Stimulated activated CD8-positive, alpha-beta memory T cell treated with anti-CD3 and anti-CD28 coated beads, Interleukin-2, amount 100 ng/mL, for 48 hours (primary cell): Measurements from ENCODE around the gene MAN1A1.

Source experiments
- DNase-seq, 2 donors: peaks; one replicate each; pipeline ENCODE4 v3.0.0-alpha.2; 2020; ENCODE audit warnings: low read depth in 2 of 2

MAN1A1 gene

DNA sequence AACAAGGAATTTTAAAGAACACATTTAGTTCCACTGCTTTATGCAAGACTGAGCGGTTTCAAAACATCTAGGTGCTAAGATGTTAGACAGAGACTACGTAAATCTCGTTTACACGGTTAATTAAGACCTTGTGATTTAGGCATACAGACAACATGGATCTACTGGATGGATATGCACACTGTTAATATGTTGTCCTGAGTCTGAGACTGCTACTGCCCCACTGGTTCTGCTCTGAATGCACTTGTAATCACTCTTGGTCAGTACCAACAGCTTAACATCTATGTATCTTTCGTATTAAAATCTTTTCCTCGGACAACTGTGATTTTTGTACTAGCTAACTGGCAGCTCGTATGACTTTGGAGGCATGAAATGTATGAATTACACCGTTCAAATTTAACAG lies 3.1 kb downstream of the MAN1A1 start:
- no peak for DNase-seq

DNA sequence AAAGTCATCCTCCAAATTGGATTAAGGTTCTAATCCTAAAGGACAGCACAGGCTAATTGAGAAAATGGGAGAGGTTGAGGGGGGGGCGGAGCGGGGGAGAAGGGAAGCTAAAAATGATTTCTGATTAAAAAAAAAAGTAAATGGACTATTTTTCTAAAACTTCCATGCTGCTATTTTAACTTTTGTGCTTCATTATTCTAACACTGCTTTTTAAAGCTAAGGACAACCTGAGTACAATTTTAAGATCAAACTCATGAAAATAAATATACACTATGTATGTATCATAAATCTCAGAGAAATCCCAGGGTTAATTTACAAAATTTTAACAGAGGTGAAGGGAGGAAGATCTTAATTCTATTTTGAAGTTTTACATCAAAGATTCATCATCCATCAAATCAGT lies 4.4 kb downstream of the MAN1A1 start:
- DNase-seq: no peak

DNA sequence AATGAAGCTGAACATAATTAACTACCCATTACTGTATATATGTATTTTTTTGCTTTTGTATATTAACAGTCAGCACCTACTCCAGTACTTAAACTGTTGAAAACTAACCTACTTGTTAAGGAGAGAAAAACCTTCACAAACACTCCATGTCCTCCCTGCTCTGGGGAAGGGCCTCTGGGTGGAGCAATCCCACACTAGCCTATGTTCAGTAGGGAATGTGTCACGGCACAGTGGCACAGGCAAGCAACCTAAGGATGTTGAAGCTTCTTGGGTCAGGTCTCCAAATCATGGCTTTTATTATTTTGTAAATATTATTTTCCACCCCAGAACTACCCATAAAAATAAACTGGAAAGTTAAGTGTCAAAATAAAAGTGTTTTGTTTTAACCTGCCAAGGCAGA lies 5.3 kb downstream of the MAN1A1 start:
- DNase-seq: no peak

DNA sequence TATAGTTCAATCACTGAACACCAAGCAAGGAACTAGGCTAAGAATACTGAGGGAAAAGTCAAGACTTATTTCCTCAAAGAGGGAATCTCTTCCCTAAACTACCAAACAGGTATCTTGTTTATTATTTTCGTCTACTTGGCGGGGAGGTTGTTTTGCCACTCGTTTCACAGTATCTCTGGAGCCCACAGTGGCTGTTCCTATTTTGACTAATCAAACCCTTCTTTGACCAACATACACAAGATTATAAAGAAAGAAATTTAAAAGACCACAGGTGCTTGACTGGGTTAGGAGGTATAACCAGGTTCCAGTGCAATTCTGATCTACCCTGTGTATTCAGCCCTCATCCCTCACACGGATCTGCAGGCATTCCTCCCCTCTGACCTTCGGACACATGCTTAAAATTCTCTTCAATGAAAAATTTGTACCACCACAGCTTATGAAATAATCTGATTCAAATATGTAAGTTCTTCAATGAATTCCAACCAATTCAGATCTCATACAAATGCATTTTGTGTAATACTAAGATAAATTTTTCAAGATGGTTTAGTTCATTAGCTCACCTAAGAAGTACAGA lies 5.9 kb downstream of the MAN1A1 start:
- no peak for DNase-seq

DNA sequence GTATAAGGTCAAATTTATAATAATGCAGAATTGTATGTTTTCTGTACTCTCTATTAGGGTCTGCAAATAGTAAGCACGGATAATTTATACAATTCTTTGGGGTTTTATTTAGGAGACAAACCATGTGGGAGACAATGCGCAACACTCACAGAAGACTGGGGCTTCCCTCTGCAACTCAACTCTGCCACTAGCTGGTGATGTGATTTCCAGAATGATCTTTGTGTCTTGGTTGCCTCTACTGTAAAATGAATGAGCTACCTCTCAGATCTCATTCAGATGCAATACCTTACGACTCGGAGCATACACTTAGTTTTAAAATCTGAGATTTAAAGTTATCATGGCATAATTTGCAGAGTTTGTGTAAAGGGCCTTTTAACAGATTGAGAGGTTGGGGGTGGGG lies 6.4 kb downstream of the MAN1A1 start:
- no peak for DNase-seq

DNA sequence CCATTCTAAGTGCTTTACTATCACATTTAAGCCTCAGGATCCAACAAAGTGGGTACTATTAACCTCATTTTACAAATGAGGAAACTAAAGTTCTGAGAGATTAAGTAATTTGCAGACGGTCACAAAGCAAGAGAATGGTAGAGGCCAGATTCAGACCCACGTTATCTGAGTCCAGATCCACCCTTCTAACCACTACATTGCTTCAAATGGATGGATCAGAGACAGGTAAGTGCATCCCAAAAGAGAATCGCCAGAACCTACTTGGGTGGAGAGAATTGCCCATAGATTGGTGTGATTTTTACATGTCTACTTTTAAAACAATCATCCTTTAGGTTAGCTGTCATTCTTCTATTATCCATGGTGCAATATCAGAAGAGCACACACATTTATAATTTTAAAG lies 7.1 kb downstream of the MAN1A1 start:
- no peak for DNase-seq

DNA sequence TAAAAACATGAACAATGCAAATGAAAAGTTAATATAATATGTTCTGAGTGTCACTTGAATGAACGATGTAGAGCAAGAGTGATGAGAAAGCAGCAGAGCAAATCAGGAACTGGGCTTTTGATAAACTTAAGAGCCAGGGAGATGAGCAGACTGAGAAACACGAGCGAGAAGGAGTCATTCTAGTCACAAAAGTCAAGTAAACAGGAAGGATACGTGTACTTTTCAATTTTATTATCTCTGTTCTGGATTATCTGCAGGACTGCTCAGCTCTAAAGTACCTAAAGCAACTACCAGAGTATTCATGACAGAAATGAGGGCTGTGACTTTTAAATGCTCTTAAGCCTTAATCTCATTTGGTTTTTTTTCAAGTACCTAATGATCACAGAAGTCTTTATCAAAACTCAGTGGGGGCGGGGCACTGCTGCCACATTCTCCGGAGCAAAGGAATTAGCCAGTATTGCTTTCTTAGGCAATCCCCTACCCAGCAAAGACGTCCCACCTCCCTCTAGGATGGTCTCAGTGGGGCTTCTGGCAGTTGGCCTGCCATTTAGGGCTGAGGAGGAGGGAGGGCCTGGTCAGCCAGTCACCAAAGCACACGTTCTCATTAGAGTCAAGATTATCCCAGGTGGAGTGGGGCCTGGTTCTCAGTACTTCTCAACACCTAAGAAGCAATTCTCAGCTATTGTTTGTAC lies 8.6 kb downstream of the MAN1A1 start:
- no peak for DNase-seq

DNA sequence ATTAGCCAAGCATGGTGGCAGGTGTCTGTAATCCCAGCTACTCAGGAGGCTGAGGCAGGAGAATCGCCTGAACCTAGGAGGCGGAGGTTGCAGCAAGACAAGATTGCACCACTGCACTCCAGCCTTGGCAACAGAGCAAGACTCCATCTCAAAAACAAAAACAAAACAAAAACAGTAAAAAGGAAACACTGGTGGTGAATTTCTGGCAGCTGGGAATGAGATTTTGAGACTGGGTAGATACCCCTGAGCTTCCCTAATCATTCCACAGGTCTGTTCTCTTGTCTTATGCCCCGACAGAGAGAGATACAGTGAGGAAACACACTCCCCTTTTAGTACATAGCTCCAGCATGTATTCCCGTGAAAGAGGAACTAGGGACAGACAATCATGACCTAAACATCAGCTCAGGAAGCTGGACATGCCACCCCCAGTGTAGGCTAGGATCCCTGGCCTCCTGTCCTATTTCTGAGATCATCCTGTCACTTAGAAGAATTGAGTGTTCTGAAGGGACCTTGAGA lies 9.6 kb downstream of the MAN1A1 start:
- DNase-seq: no peak

DNA sequence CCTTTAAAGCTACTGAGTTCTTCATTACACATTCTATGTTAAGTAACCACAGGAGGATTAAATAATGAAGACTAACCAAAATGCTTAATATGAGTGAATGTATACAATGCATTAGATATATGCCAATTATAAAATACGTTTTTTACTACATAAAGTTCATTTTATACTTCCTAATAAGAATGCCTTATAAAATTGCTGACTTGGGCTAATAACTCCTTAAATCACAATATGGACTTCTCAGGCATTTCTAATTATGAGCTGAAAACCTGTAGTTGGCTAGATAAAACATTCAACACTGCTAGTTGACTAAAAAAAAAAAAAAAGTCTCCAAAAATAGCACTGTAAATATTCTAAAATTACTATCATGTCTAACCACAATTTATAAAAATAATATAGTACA lies 11.8 kb downstream of the MAN1A1 start:
- DNase-seq: no peak

DNA sequence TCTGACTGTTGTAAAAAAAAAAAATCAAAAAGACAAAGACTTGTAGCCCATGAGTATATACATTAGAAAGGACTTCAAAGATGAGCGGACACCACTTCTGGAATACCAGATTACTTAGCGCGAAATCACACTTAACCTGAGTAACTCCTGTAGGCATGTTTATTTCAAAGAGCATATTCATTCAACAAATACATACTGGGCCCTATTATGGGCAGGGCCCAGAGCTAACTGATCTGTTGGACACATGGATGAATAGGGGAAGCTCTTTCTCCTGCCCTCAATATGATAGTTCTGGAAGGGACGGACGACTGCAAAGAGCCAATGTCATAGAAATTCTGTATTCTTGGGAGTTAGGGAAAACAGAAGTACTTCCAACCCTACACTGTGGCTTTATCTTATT lies 12.3 kb downstream of the MAN1A1 start:
- DNase-seq: no peak

DNA sequence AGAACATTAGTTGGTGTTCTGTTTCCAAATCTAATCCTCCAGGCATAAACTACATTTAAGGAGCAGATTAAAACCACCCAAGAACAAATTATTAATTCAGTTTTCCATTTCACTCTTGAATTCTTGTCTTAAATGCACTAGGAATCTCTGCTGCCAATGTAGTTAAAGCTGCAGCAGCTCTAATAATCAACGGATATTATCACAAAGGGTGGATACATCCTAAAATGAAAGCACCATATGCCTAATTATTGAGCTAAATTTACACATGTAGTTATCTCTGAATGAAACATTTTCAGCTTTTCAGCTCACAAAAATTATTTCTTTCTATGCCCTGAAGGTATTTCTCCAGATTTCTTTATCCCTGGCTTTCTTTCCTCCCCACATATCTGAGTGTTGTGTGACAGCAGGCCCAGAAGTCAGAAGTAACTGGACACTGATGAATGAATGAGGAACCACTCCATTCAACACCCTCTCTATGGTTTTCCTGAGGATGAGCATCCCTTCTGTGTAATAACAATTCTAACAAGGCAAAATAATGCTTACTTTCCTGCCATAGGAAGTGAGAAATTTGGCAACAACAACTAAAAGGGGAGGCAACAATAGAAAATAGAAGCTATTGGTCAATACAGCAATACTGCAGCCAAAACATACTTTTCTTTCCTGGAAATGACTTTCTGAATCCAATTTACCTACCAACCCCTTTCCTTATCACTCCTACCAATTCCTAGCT lies 14.9 kb downstream of the MAN1A1 start:
- DNase-seq: no peak

DNA sequence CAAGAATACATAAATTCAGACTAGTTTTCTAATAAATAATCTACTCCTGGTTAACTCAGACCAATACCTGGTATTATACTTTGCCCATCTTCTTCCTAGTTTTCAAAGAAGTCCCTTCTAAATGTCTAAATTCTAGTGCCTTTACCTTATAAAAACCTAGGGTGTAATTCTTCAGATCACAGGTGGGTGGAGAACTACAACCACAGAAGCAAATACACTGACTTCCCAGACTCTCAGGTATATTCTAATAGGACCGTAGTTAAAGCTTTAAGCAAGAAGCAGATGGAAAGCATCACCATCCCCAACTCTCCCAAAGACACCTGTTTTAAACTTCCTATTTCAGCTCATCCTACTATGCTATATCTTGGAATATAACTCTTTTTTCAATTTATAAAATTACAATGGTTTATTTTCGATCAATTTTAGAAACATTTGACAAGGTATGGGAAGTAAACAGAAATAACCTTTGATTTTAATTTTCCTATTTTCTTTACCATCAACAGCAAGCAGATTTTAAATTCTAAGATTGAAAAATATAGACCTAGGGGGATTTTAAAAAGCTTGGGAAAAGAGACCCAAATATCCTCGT lies 15.8 kb downstream of the MAN1A1 start:
- DNase-seq: no peak

DNA sequence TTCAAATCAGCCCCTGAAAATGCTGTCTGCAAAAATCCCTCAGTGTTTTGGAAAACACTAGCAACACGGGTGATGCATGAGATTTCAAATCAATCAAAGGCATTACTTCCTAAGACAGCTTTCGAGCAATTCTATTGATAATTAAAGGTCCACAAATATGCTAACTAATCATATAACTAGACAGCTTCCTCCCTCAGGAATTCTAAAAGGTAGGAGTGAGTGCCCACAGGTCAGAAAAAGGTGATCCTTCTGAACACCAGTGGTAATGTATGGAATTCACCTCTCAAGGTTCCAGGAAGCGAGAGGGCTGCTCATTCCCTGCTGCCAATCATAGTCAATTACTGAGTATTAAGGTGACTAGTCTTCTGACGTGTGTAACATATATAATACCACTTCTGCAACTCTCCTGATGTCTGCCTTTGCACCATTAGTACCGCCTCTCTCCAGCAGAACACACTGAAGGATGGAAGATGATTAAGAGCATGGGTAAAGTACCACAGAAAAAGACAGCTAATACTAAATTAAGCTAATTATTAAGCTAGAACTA lies 16.4 kb downstream of the MAN1A1 start:
- DNase-seq: no peak

DNA sequence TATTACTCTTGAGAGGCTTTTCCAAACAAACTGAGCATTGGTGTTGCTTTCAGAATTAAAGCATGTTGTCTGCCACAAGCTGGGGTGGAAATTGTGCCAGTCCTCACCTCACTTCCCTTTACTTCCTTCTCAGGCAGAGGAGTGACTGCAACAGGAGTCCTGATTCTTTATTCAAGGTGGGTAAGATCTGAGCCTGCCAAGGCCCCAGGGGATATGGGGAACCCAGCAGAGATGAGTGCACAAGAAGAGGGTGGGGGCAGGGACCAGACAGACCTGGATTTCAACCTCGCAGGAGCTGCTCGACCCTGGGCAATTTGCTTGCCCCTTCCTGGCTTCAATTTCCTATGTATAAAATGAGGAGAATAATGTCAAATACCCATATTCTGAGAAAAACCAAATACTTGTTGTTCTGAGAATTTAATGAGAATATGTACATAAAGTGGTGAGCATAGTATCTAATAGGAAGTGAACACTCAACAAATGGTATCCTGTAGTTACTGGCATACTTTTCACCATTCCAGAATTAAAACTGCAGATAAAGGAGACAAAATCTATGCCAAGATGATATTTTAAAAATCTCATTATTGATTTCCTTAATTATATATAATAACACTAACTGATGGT lies 17.8 kb downstream of the MAN1A1 start:
- DNase-seq: no peak

DNA sequence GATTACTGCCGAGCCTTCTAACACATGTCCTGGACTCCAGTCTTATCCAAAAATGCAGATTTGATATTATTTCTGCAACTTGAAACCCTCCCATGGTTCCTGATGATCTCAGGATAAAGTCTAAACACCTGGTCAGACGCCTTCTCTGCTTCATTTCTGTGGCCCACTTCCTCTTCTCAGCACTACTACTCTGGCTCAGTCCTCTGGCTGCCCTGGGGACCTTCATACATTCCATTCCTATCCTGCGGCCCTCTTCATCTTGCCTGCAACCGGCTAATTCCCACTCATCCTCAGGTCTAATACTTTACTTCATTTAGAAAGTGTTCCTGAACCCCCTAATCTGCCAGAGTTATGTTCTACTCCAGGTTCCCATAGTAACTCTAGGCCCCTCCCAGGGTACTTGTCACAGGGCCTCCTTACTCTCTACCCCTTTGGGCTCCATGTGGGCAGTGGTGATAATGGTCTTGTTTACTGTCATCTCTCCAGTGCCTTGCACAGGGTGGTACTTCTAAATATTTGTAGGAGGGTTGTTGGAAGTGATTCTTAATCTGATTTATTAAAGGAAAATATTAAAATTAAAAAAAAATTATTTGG lies 18.9 kb downstream of the MAN1A1 start:
- no peak for DNase-seq

DNA sequence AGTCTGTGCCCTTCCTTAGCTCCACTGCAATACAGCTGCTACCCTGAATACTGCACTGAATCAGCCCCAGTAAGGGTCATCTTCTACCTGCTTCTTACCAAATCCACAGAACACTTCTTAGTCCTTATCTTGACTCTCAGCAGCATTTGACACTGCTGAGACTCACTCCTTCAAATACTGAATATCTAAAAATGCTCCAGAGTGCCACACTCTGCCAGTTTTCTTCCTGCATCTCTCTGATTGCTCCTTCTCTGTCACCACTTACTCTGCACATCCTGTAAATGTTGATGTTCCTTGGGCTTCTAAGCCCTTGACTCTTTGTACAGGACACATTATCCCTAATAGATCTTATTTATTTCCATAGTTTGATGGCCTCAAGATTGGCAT lies 19.8 kb downstream of the MAN1A1 start:
- DNase-seq: no peak

DNA sequence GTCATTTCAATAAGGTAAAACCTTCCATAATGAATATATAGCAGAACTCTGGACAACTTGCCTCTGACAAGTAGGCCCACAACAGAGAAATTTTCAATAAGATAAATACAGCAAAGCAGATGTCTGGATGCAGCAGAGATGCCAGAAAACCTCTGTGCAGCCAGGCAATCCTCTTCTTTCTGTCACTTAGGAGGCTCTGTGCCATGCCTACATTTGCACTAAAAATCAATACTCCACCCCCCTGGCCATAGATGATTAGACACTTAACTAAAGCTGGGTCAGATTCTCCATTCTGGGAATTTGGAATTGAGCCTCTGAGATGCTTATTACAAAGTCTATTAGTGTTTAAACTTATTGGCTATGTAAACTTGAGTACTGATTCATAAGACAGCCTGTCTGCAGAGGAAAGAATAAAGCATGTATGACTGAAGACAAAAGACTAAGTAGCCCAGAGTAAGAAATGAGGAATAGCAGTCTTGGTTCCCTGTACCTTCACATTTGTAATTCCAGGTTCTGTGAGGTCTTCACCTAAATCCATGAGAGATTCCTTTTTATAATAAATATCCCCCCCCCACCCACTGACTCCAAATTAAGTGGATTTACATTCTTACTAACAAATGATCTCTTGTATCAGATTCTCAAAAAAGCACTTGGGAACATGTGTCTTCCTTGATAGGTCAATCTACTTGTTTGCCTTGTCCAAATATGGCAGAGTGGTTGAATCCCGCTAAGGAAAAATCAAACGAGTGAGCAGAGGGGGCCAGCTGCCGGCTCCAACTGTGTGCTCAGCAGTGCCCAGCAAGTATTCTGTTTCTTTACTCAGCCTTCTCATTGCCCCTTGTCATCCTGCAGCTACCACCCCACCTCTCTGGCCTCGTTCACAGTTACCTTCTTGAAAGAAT lies 20.4 kb downstream of the MAN1A1 start:
- no peak for DNase-seq

DNA sequence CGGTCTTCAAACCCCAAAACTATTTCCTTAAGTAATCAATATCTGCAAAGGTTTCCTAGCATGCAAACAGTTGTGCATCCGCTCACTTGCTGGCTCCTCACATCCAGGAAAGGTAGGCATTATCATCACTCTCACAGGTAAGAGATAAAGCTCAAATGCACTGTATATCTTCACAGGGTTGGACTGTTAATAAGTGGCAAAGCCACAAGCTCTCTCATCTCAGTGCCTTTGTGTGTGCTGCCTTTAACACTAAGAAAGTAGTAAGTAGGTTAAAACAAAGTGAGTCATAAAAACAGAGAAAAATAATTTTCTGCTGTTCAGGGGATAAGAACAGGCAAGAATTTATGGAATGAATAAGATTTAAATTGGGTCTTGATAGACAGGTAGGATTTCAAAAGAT lies 21.3 kb downstream of the MAN1A1 start:
- DNase-seq: no peak

DNA sequence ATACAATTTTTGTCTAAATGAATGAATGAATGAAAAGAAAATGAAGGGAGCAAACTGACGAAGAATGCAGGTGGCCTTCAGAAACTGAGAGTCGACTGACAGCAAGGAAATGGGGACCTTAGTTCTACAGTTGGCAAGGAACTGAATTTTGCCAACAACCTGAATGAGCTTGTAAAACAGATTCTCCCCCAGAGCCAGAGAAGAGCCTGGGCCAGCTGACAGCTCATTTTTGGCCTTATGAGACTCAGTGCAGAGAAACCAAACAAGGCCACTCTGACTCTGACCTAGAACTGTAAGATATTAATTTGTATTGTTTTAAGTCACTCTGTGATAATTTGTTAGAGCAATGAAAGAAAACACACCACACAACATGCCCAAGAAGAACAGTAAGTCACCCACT lies 21.8 kb downstream of the MAN1A1 start:
- no peak for DNase-seq

DNA sequence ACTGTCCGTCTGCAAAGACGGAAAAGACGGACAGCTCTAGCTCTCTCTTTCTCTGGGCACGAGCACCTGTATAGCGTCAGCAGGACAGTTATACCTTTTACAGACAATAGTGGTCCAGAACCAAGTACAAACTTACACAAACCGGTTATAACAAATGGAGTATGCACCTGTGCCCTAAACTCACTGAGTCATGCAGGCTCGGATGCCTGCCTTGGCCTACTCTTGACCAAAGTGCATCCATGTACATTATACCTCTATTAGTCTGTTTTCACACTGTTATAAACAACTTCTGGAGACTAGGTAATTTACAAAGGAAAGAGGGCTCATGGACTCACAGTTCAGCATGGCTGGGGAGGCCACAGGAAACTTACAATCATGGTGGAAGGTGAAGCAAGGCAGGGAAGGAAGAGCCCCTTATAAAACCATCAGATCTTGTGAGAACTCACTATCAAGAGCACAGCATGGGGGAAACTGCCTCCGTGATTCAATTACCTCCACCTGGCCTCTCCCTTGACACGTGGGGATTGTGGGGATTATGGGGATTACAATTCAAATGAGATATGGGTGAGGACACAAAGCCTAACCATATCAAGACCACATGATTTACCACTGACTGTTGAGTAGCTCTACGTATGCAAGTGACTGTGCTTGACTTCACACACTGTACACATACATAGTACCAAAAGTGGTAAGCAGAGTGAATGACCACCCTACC lies 23.1 kb downstream of the MAN1A1 start:
- no peak for DNase-seq
